ENCODE measurements around the gene IGSF21. TPM values are rescaled to one million over a fixed set of nuclear protein-coding genes. Genes with fewer than 3 reads are reported as not detected.

The IGSF21 gene
- total RNA-seq, 4 donors from 2014 or later, result 0.68 to 3.5 (median 1.3) TPM

DNA sequence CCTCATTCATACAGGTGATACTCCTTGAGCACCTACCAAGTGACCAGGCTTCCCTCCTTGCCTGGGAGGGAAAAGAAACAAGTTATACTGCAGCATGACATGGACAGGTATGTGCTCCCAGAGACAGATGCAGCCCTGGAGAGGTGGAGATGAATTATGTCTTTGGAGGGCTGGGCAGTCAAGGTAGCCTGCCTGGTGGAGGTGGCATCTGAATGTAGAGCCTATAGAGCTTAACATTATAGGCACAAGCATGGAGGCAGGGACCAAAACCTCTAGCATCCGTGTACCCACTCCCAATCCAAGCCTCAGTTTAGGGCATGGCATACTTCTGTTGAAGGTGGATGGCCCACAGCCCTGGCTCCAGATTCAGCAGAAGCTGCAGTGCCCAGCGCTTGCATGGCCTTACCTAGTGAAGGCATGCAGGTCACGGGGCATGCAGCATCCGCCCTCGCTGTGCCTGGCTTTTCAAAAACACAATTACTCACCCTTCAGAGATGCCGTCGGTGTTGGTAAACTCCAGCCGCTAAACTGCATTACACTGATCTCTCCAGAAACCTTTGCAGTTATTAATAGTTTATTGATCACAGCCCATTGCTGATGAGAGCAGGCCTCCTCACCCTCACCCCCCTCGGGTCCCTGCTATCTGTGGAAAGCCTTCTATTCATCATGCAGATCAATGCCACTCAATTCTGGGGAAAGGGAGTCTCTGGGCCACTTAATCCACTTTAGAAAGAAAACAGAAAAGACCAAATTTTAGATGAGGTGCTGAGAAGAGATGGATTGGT is 222.1 kb downstream of the IGSF21 start:
- no peak for DNase-seq (ENCODE audit: low spot score in 2 of 2)
- Histone ChIP-seq H3K4me3 (no peak overlapping the region), H3K9me3 (no peaks in the 10 kb centered on the region), H3K27me3 (peaks cover 27% of the 10 kb centered on the region), H3K27ac (no peak overlapping the region), H3K36me3 (no peaks in the 10 kb centered on the region), H3K4me1 (peaks cover 10% of the 10 kb centered on the region)
- 83% methylated on average over 8 of the region's 9 CpGs for WGBS
- TF ChIP-seq CTCF (IDR thresholded peaks at IDR 0.05) (no peak), POLR2A (IDR thresholded peaks at IDR 0.05) (no peak), POLR2AphosphoS5 (IDR thresholded peaks at IDR 0.05) (no peak), EP300 (IDR thresholded peaks at IDR 0.05) (no peak)

GRCh38 chr1:18332576-18332975 is 225.0 kb downstream of the IGSF21 start:
- no peaks in the 10 kb centered on the region for H3K36me3 ChIP-seq
- WGBS, result 36% methylated on average over 6 of the region's 6 CpGs
- TF ChIP-seq EP300 (IDR thresholded peaks at IDR 0.05), result no peak
- no peak overlapping the region for H3K27ac ChIP-seq
- H3K4me3 ChIP-seq, result no peak overlapping the region
- H3K27me3 ChIP-seq, result peaks cover 32% of the 10 kb centered on the region
- DNase-seq (ENCODE audit: low spot score in 2 of 2), result no peak
- H3K9me3 ChIP-seq, result no peaks in the 10 kb centered on the region
- H3K4me1 ChIP-seq, result no peaks in the 10 kb centered on the region

GRCh38 chr1:18333220-18333619 is 225.6 kb downstream of the IGSF21 start:
- WGBS, result 84% methylated on average over 3 of the region's 3 CpGs
- no peak for TF ChIP-seq POLR2A (IDR thresholded peaks at IDR 0.05)
- no peak for TF ChIP-seq CTCF (IDR thresholded peaks at IDR 0.05)
- no peak for TF ChIP-seq EP300 (IDR thresholded peaks at IDR 0.05)
- no peak for TF ChIP-seq POLR2AphosphoS5 (IDR thresholded peaks at IDR 0.05)
- Histone ChIP-seq H3K36me3 (no peaks in the 10 kb centered on the region), H3K9me3 (no peaks in the 10 kb centered on the region), H3K27ac (no peak overlapping the region), H3K4me3 (no peak overlapping the region), H3K27me3 (peaks cover 32% of the 10 kb centered on the region), H3K4me1 (no peaks in the 10 kb centered on the region)
- no peak for DNase-seq (ENCODE audit: low spot score in 2 of 2)

- TF ChIP-seq CTCF (IDR thresholded peaks at IDR 0.05), result no peak
- TF ChIP-seq POLR2AphosphoS5 (IDR thresholded peaks at IDR 0.05), result no peak
- no peak for TF ChIP-seq EP300 (IDR thresholded peaks at IDR 0.05)
- TF ChIP-seq POLR2A (IDR thresholded peaks at IDR 0.05), result no peak
Measured at GRCh38 chr1:18336801-18337200, 229.2 kb downstream of the IGSF21 start.

DNA sequence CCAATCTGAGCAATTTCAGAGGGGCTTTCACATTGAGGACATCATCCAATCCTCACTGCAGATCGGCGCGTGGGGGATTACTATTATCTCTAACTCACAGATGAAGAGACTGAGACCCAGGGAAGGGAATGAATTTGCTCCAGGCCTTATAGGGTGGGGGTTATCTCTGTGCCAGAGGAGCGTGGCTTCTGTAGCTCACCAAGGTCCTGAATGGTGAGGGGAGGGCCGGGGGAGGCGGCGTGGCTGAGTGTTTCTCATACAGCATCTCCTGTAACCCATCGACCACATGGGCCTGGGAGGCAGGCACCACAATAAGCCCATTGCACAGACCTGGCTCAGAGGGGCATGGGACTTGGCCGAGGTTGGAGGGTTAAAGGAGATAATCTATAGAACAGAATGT is 230.2 kb downstream of the IGSF21 start:
- Histone ChIP-seq H3K36me3 (no peaks in the 10 kb centered on the region), H3K27me3 (peaks cover 20% of the 10 kb centered on the region), H3K4me3 (no peak overlapping the region), H3K4me1 (no peaks in the 10 kb centered on the region), H3K9me3 (no peaks in the 10 kb centered on the region), H3K27ac (no peak overlapping the region)
- no peak for TF ChIP-seq CTCF (IDR thresholded peaks at IDR 0.05)
- TF ChIP-seq POLR2AphosphoS5 (IDR thresholded peaks at IDR 0.05), result no peak
- no peak for TF ChIP-seq POLR2A (IDR thresholded peaks at IDR 0.05)
- TF ChIP-seq EP300 (IDR thresholded peaks at IDR 0.05), result no peak
- 81% methylated on average over 9 of the region's 9 CpGs for WGBS
- DNase-seq (ENCODE audit: low spot score in 2 of 2), result no peak

More at GRCh38 chr1:18336801-18337200, 229.2 kb downstream of the IGSF21 start:
- Histone ChIP-seq H3K36me3 (no peaks in the 10 kb centered on the region), H3K27me3 (peaks cover 29% of the 10 kb centered on the region), H3K4me1 (no peaks in the 10 kb centered on the region), H3K27ac (no peak overlapping the region), H3K9me3 (no peaks in the 10 kb centered on the region), H3K4me3 (no peak overlapping the region)
- WGBS, result 47% methylated on average over 4 of the region's 4 CpGs
- no peak for DNase-seq (ENCODE audit: low spot score in 2 of 2)

All from suprapubic skin (tissue), 4 donors.